MM.1S (cell line): ENCODE data around the gene HPDL.
A peak's percentile ranks its signal among the peaks of the same experiment; 100 is the strongest.
"Not testable (repeated sequence)": the region's sequence is repeated elsewhere in the genome, so short reads cannot be mapped to it uniquely, and the experiment has no call there.

Experiments
- DNase-seq: peaks from one replicate; pipeline ENCODE4 v3.0.0-alpha.2; 2015
- H2AFZ ChIP-seq: fragments of 300-600 bp; sonication (generic); 2 replicates; pipeline ENCODE4 v1.6.0; 2016; ENCODE audit warnings: antibody characterized with exemption, low read length
- H3F3A ChIP-seq: fragments of 300-600 bp; sonication (generic); 2 replicates; pipeline ENCODE4 v1.6.1; 2016; ENCODE audit warnings: mild to moderate bottlenecking, antibody characterized with exemption, low read length, moderate library complexity, mixed read lengths; ENCODE audit not compliant: insufficient read depth
- H3K27ac ChIP-seq: fragments of 300-600 bp; sonication (generic); 2 replicates; pipeline ENCODE4 v1.5.1; 2016; ENCODE audit warnings: mild to moderate bottlenecking, low read length
- H3K27me3 ChIP-seq: fragments of 300-600 bp; sonication (generic); replicated peaks from 2 replicates; pipeline ENCODE4 v1.6.0; 2016; ENCODE audit warnings: low read length; ENCODE audit not compliant: insufficient read depth
- H3K36me3 ChIP-seq: fragments of 300-600 bp; sonication (generic); replicated peaks from 2 replicates; pipeline ENCODE4 v1.6.1; 2016; ENCODE audit warnings: mild to moderate bottlenecking, low read length, mixed read lengths; ENCODE audit not compliant: insufficient read depth
- H3K4me1 ChIP-seq: fragments of 300-600 bp; sonication (generic); 2 replicates; pipeline ENCODE4 v1.6.1; 2016; ENCODE audit warnings: low read length, mixed read lengths
- H3K4me2 ChIP-seq: fragments of 300-600 bp; sonication (generic); 2 replicates; pipeline ENCODE4 v1.6.0; 2016; ENCODE audit warnings: low read depth, low read length
- H3K4me3 ChIP-seq: fragments of 300-600 bp; sonication (generic); 2 replicates; pipeline ENCODE4 v1.5.1; 2016; ENCODE audit warnings: low read length, mixed read lengths
- H3K79me2 ChIP-seq: fragments of 300-600 bp; sonication (generic); 2 replicates; pipeline ENCODE4 v1.6.1; 2016; ENCODE audit warnings: mixed run types, low read length, mixed read lengths
- H3K9ac ChIP-seq: fragments of 300-600 bp; sonication (generic); 2 replicates; pipeline ENCODE4 v1.6.1; 2016; ENCODE audit warnings: low read length, mixed read lengths
- H3K9me2 ChIP-seq: fragments of 300-600 bp; sonication (generic); replicated peaks from 2 replicates; pipeline ENCODE4 v1.6.1; 2016; ENCODE audit warnings: mild to moderate bottlenecking, low read length, mixed read lengths; ENCODE audit not compliant: insufficient read depth
- H3K9me3 ChIP-seq: fragments of 300-600 bp; sonication (generic); replicated peaks from 2 replicates; pipeline ENCODE4 v1.6.1; 2016; ENCODE audit warnings: mild to moderate bottlenecking, low read length, mixed read lengths; ENCODE audit not compliant: insufficient read depth
- H4K20me1 ChIP-seq: fragments of 300-600 bp; sonication (generic); 2 replicates; pipeline ENCODE4 v1.6.1; 2016; ENCODE audit warnings: mild to moderate bottlenecking, low read length, moderate library complexity, mixed read lengths; ENCODE audit not compliant: insufficient read depth
- EZH2 ChIP-seq: fragments of 300-600 bp; sonication (generic); optimal IDR thresholded peaks from 2 replicates; pipeline ENCODE3; 2017; ENCODE audit warnings: low read depth, mild to moderate bottlenecking, antibody characterized with exemption, low read length, mixed read lengths
- EZH2phosphoT487 ChIP-seq: fragments of 300-600 bp; sonication (generic); IDR thresholded peaks from 2 replicates; pipeline ENCODE4 v1.6.1; 2018; ENCODE audit warnings: antibody characterized with exemption, low read length
- TF ChIP-seq, protein P1 (sequence below): fragments of 300-600 bp; sonication (generic); IDR thresholded peaks from 2 replicates; pipeline ENCODE4 v1.5.1; 2016; ENCODE audit warnings: antibody characterized with exemption, low read length, mixed read lengths

HPDL gene

DNA sequence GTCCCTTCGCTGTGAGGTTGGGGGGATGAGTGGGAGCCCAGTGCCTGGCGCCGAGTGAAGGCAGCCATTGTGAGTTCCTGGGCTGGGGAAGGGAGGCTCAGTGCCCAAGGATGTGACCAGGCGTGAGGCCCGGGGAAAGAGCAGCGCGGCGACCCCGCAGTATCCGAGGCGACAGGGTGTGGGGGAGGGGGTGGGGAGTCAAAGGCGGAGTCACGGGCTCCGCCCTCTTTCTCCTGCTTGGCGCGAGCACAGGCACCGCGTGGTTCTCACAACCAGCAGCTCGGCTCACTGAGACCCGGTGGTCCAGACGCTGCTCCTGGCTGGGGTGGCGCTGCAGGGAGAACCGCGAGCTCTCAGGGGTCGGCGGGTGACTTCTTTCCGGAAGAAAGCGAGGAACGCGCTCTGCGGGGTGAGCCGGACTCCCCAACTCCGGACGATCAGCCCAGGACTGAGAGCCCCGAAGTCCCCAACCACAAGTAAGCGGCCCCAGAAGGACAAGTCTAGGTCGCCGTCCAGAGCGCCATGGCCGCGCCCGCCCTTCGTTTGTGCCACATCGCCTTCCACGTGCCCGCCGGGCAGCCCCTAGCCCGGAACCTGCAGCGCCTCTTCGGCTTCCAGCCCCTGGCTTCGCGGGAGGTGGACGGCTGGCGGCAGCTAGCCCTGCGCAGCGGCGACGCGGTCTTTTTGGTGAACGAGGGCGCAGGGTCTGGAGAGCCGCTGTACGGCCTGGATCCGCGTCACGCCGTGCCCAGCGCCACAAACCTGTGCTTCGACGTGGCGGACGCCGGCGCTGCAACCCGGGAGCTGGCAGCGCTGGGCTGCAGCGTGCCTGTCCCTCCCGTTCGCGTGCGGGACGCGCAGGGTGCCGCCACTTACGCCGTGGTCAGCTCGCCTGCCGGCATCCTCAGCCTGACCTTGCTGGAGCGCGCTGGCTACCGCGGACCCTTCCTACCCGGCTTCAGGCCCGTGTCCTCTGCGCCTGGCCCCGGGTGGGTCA lies at the start of gene HPDL:
Gene HPDL, plus strand, starts transcription at position 269 of the 997 bp plus-strand sequence. Its CDS starts 254 bp downstream, at position 523.
- H3K9ac ChIP-seq: peak within 1 kb of the TSS; percentile 70
- H3K27ac ChIP-seq: no peak within 1 kb of the TSS
- H3F3A ChIP-seq: no peaks in the 10 kb centered on the region
- H3K36me3 ChIP-seq: no peaks in the 10 kb centered on the region
- H3K9me2 ChIP-seq: no peaks in the 10 kb centered on the region
- peak within 1 kb of the TSS; percentile 100 for H3K4me2 ChIP-seq
- no peaks in the 10 kb centered on the region for H4K20me1 ChIP-seq
- H3K4me3 ChIP-seq: peak within 1 kb of the TSS; percentile 69
- peaks cover 13% of the 10 kb centered on the region for H3K4me1 ChIP-seq
- TF ChIP-seq EZH2 (no peak), EZH2phosphoT487 (no peak)
- TF ChIP-seq, protein P1, sequence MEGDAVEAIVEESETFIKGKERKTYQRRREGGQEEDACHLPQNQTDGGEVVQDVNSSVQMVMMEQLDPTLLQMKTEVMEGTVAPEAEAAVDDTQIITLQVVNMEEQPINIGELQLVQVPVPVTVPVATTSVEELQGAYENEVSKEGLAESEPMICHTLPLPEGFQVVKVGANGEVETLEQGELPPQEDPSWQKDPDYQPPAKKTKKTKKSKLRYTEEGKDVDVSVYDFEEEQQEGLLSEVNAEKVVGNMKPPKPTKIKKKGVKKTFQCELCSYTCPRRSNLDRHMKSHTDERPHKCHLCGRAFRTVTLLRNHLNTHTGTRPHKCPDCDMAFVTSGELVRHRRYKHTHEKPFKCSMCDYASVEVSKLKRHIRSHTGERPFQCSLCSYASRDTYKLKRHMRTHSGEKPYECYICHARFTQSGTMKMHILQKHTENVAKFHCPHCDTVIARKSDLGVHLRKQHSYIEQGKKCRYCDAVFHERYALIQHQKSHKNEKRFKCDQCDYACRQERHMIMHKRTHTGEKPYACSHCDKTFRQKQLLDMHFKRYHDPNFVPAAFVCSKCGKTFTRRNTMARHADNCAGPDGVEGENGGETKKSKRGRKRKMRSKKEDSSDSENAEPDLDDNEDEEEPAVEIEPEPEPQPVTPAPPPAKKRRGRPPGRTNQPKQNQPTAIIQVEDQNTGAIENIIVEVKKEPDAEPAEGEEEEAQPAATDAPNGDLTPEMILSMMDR: no peak
- H3K9me3 ChIP-seq: no peaks in the 10 kb centered on the region
- no peaks in the 10 kb centered on the region for H3K27me3 ChIP-seq
- peak within 1 kb of the TSS; percentile 97 for H2AFZ ChIP-seq
- peak; percentile 66 for DNase-seq
- no peaks in the 10 kb centered on the region; the same call in 1 of the 2 replicates for H3K79me2 ChIP-seq

DNA sequence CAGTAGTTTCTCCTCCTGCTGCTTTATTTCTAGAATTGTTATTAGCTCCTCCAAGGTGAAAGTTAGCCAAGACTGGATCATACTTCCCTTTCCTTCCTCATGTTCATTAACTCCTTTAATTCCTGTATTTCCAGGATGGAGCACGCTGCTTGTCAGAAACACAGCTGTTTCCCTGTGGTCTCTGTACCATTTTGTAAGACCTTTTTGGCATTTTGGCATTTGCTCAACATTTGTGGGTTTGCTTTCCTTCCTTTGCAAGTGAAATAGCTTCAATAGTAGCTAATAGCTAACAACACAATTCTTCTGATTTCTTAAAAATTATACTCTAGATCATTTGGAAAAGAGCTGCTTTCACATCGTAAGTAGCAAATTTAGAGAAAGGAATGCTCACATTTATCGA lies 44.3 kb upstream of the HPDL start:
- TF ChIP-seq, protein P1: no peak
- TF ChIP-seq EZH2: no peak
- TF ChIP-seq EZH2phosphoT487: no peak
- Histone ChIP-seq H3K36me3 (no peaks in the 10 kb centered on the region), H3K9ac (no peak overlapping the region), H3K79me2 (no peaks in the 10 kb centered on the region), H3K4me2 (no peak overlapping the region), H3K4me3 (no peak overlapping the region), H3K27me3 (no peaks in the 10 kb centered on the region), H3F3A (no peaks in the 10 kb centered on the region), H4K20me1 (no peaks in the 10 kb centered on the region), H2AFZ (no peak overlapping the region), H3K9me3 (no peaks in the 10 kb centered on the region), H3K9me2 (no peaks in the 10 kb centered on the region), H3K27ac (no peak overlapping the region), H3K4me1 (no peaks in the 10 kb centered on the region)
- no peak for DNase-seq

DNA sequence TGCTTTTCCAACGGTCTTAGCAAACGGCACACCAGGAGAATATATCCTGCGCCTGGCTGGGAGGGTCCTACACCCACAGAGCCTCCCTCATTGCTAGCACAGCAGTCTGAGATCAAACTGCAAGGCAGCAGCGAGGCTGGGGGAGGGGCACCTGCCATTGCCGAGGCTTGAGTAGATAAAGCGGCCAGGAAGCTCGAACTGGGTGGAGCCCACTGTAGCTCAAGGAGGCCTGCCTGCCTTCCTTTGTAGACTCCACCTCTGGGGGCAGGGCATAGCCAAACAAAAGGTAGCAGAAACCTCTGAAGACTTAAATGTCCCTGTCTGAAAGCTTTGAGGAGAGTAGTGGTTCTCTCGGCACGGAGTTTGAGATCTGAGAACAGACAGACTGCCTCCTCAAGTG lies 41.8 kb upstream of the HPDL start:
- not testable (repeated sequence) for H3K9ac ChIP-seq, H2AFZ ChIP-seq, H3K27ac ChIP-seq, H3K9me3 ChIP-seq, H3K4me1 ChIP-seq, H3F3A ChIP-seq, H3K27me3 ChIP-seq, H3K79me2 ChIP-seq, H4K20me1 ChIP-seq, H3K4me2 ChIP-seq, DNase-seq, H3K4me3 ChIP-seq, H3K9me2 ChIP-seq, H3K36me3 ChIP-seq

DNA sequence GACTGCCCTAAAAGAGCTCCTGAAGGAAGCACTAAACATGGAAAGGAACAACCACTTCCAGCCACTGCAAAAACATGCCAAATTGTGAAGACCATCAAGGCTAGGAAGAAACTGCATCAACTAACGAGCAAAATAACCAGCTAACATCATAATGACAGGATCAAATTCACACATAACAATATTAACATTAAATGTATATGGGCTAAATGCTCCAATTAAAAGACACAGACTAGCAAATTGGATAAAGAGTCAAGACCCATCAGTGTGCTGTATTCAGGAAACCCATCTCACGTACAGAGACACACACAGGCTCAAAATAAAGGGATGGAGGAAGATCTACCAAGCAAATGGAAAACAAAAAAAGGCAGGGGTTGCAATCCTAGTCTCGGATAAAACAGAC lies 40.2 kb upstream of the HPDL start:
- not testable (repeated sequence) for H3K4me2 ChIP-seq, H3K9me3 ChIP-seq, H3K36me3 ChIP-seq, H3K4me3 ChIP-seq, H3K9me2 ChIP-seq, H2AFZ ChIP-seq, H3K4me1 ChIP-seq, H4K20me1 ChIP-seq, H3K27me3 ChIP-seq, H3K9ac ChIP-seq, H3K79me2 ChIP-seq, H3F3A ChIP-seq, DNase-seq, H3K27ac ChIP-seq

DNA sequence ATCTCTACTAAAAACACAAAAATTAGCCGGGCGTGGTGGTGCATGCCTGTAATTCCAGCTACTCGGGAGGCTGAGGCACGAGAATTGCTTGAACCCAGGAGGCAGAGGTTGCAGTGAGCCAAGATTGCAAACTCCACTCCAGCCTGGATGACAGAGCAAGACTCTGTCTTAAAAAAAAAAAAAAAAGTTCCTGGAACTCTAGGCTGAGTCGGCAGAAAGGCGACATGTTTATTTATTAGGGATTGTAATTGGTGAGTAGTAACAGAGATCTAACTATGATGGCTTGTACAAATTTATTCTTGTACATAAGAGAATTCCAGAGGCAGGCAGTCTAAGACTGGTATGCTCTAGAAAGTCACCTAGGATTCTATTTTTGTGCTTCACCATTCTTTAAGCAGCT lies 35.7 kb upstream of the HPDL start:
- H3K4me1 ChIP-seq, H4K20me1 ChIP-seq, H2AFZ ChIP-seq, H3K27ac ChIP-seq, H3K9me3 ChIP-seq, H3F3A ChIP-seq, H3K27me3 ChIP-seq, DNase-seq, H3K79me2 ChIP-seq, H3K36me3 ChIP-seq, H3K9ac ChIP-seq, H3K9me2 ChIP-seq, H3K4me3 ChIP-seq, H3K4me2 ChIP-seq: not testable (repeated sequence)
